ENCODE measurements around the gene EBF3.

EBF3 gene

GRCh38 chr10:129833994-129834739 is 129.9 kb downstream of the EBF3 start:
- no peak for DNase-seq (ENCODE audit: low read depth)

GRCh38 chr10:129833468-129833950 is 130.6 kb downstream of the EBF3 start:
- no peak for DNase-seq (ENCODE audit: low read depth)

GRCh38 chr10:129832573-129833467 is 131.3 kb downstream of the EBF3 start:
- no peak for DNase-seq (ENCODE audit: low read depth)

GRCh38 chr10:129831150-129831549 is 132.9 kb downstream of the EBF3 start:
- no peak for DNase-seq (ENCODE audit: low read depth)

- DNase-seq (ENCODE audit: low read depth) = no peak
Observed at GRCh38 chr10:129825826-129826225, 138.2 kb downstream of the EBF3 start.

GRCh38 chr10:129825221-129825620 is 138.9 kb downstream of the EBF3 start:
- DNase-seq (ENCODE audit: low read depth) = no peak

- no peak for DNase-seq (ENCODE audit: low read depth)
Observed at GRCh38 chr10:129820451-129820850, 143.6 kb downstream of the EBF3 start.

- DNase-seq (ENCODE audit: low read depth) = no peak
Observed at GRCh38 chr10:129816656-129817045, 147.4 kb downstream of the EBF3 start.

- no peak for DNase-seq (ENCODE audit: low read depth)
Observed at GRCh38 chr10:129815898-129816655, 148.0 kb downstream of the EBF3 start.

GRCh38 chr10:129814681-129815646 is 149.1 kb downstream of the EBF3 start:
- DNase-seq (ENCODE audit: low read depth) = no peak

- DNase-seq (ENCODE audit: low read depth) = no peak
Observed at GRCh38 chr10:129812398-129812797, 151.7 kb downstream of the EBF3 start.

- DNase-seq (ENCODE audit: low read depth) = no peak
Observed at GRCh38 chr10:129811208-129811607, 152.9 kb downstream of the EBF3 start.

- no peak for DNase-seq (ENCODE audit: low read depth)
Observed at GRCh38 chr10:129809841-129810240, 154.2 kb downstream of the EBF3 start.

- DNase-seq (ENCODE audit: low read depth) = no peak
Observed at GRCh38 chr10:129809431-129809830, 154.6 kb downstream of the EBF3 start.

GRCh38 chr10:129808092-129808983 is 155.7 kb downstream of the EBF3 start:
- no peak for DNase-seq (ENCODE audit: low read depth)

- DNase-seq (ENCODE audit: low read depth) = no peak
Observed at GRCh38 chr10:129807211-129807610, 156.9 kb downstream of the EBF3 start.

GRCh38 chr10:129800796-129801340 is 163.2 kb downstream of the EBF3 start:
- no peak for DNase-seq (ENCODE audit: low read depth)

GRCh38 chr10:129799942-129800341 is 164.1 kb downstream of the EBF3 start:
- DNase-seq (ENCODE audit: low read depth) = no peak

- no peak for DNase-seq (ENCODE audit: low read depth)
Observed at GRCh38 chr10:129796710-129797420, 167.2 kb downstream of the EBF3 start.
